NCI-H524 treated with DMSO at 0.1 percent for 48 hours (cell line): ENCODE results near the gene C3orf85.
"Not testable (repeated sequence)": the region's sequence is repeated elsewhere in the genome, so short reads cannot be mapped to it uniquely, and the experiment has no call there.

Experiments
- DNase-seq: peaks from one replicate; lab custom pipeline; 2025; lab: John Stamatoyannopoulos, UW

Gene C3orf85

GRCh38 chr3:109136523-109136922 lies at the start of gene C3orf85:
C3orf85 (plus strand) TSS chr3:109136719; CDS start chr3:109136848, 129 bp downstream.
- DNase-seq = no peak

GRCh38 chr3:109089265-109089664 lies 47.3 kb upstream of the C3orf85 start:
- no peak for DNase-seq

- DNase-seq = no peak
Measured at GRCh38 chr3:109091846-109092245, 44.7 kb upstream of the C3orf85 start.

GRCh38 chr3:109093561-109093960 lies 43.0 kb upstream of the C3orf85 start:
- DNase-seq = no peak

- peak; percentile 98 for DNase-seq
Measured at GRCh38 chr3:109095166-109095565, 41.4 kb upstream of the C3orf85 start.

GRCh38 chr3:109098079-109098644 lies 38.4 kb upstream of the C3orf85 start:
- DNase-seq = peak; percentile 88

- DNase-seq = no peak
Measured at GRCh38 chr3:109109574-109109973, 26.9 kb upstream of the C3orf85 start.

GRCh38 chr3:109112946-109113760 lies 23.4 kb upstream of the C3orf85 start:
- no peak for DNase-seq

GRCh38 chr3:109114746-109115145 lies 21.8 kb upstream of the C3orf85 start:
- DNase-seq = no peak

- DNase-seq = no peak
Measured at GRCh38 chr3:109115451-109115850, 21.1 kb upstream of the C3orf85 start.

GRCh38 chr3:109116031-109116430 lies 20.5 kb upstream of the C3orf85 start:
- DNase-seq = no peak

GRCh38 chr3:109117939-109118338 lies 18.6 kb upstream of the C3orf85 start, which contains the start of gene MORC1:
MORC1 (minus strand) TSS chr3:109118134; CDS start chr3:109118059, 75 bp downstream.
- no peak for DNase-seq

- no peak for DNase-seq
Measured at GRCh38 chr3:109118584-109118983, 17.9 kb upstream of the C3orf85 start.

GRCh38 chr3:109122690-109123089 lies 13.8 kb upstream of the C3orf85 start:
- no peak for DNase-seq

GRCh38 chr3:109125902-109126301 lies 10.6 kb upstream of the C3orf85 start:
- no peak for DNase-seq

GRCh38 chr3:109127553-109127952 lies 9.0 kb upstream of the C3orf85 start:
- no peak for DNase-seq

GRCh38 chr3:109131276-109131675 lies 5.2 kb upstream of the C3orf85 start:
- peak; percentile 34 for DNase-seq

GRCh38 chr3:109132801-109133473 lies 3.6 kb upstream of the C3orf85 start:
- no peak for DNase-seq

- DNase-seq = not testable (repeated sequence)
Measured at GRCh38 chr3:109133474-109133816, 3.1 kb upstream of the C3orf85 start.

- DNase-seq = no peak
Measured at GRCh38 chr3:109137761-109138160, 1.2 kb downstream of the C3orf85 start.

- no peak for DNase-seq
Measured at GRCh38 chr3:109140318-109140717, 3.8 kb downstream of the C3orf85 start.

GRCh38 chr3:109143646-109144045 lies 7.1 kb downstream of the C3orf85 start:
- no peak for DNase-seq

- DNase-seq = no peak
Measured at GRCh38 chr3:109149078-109149477, 12.6 kb downstream of the C3orf85 start.
